SK-N-MC (cell line): ENCODE data around the gene ANP32E.

ENCODE experiments used
- EZH2 ChIP-seq: fragments of 200-600 bp; sonication (generic); IDR thresholded peaks from one replicate; pipeline ENCODE4 v1.6.1; 2017; ENCODE audit warnings: antibody characterized with exemption
- FOXP2 ChIP-seq: optimal IDR thresholded peaks from 2 replicates; pipeline ENCODE3; 2011; ENCODE audit warnings: mild to moderate bottlenecking, moderate library complexity; ENCODE audit not compliant: insufficient read depth; ENCODE audit errors: extremely low read length, control extremely low read depth
- POLR2AphosphoS5 ChIP-seq: IDR thresholded peaks from 2 replicates; pipeline ENCODE4 v1.6.1; 2012; ENCODE audit warnings: mild to moderate bottlenecking, low read depth, low read length, borderline replicate concordance

DNA sequence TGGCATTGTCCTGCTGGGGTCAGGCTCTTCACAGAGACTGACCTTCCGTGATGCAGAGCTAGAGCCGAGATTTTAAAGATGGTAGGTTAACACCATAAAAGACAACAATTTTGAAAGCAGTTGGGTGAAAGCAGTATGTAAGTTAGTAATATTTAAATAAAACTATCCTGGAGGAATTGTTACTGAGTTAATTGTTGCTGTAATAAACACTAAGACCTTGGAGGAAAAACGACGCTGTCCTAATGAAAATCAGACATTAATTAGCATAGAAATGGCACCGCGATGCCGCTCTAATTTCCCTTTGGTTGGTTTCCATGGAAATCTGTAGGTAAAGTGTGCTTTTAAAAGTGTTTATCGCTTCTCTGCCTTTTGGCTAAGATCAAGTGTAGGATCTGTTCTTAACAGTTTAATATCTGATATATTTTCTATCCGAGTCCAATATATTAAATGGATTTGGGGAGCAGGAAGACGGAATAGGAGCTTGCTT, 745 bp upstream of the ANP32E start:
- no peak for TF ChIP-seq POLR2AphosphoS5
- TF ChIP-seq EZH2 = no peak
- no peak for TF ChIP-seq FOXP2
